ENCODE data around the gene AVEN.
"Not testable (repeated sequence)": the region's sequence is repeated elsewhere in the genome, so short reads cannot be mapped to it uniquely, and the experiment has no call there.

The AVEN gene

GRCh38 chr15:34018021-34018645 lies 20.9 kb downstream of the AVEN start:
- Mint-ChIP-seq H3K4me1 (peaks cover 13% of the 10 kb centered on the region), H3K9me3 (no peaks in the 10 kb centered on the region), H3K4me3 (peak overlapping the region; percentile 48), H3K27ac (peak overlapping the region; percentile 82), H3K36me3 (no peaks in the 10 kb centered on the region)
- ATAC-seq (peak; percentile 71), DNase-seq (ENCODE audit: low spot score in 2 of 2) (peak in 1 of 2 donors; percentile 61)

GRCh38 chr15:34014556-34014955 lies 24.4 kb downstream of the AVEN start:
- ATAC-seq (no peak), DNase-seq (ENCODE audit: low spot score in 2 of 2) (no peak)
- Mint-ChIP-seq H3K9me3 (no peaks in the 10 kb centered on the region), H3K4me3 (no peak overlapping the region), H3K27ac (no peak overlapping the region), H3K4me1 (peaks cover 13% of the 10 kb centered on the region), H3K36me3 (no peaks in the 10 kb centered on the region)

GRCh38 chr15:34013746-34014145 lies 25.3 kb downstream of the AVEN start:
- Mint-ChIP-seq H3K9me3 (no peaks in the 10 kb centered on the region), H3K4me1 (peaks cover 13% of the 10 kb centered on the region), H3K36me3 (no peaks in the 10 kb centered on the region), H3K27ac (no peak overlapping the region), H3K4me3 (no peak overlapping the region)
- no peak for ATAC-seq
- DNase-seq (ENCODE audit: low spot score in 2 of 2): no peak

DNA sequence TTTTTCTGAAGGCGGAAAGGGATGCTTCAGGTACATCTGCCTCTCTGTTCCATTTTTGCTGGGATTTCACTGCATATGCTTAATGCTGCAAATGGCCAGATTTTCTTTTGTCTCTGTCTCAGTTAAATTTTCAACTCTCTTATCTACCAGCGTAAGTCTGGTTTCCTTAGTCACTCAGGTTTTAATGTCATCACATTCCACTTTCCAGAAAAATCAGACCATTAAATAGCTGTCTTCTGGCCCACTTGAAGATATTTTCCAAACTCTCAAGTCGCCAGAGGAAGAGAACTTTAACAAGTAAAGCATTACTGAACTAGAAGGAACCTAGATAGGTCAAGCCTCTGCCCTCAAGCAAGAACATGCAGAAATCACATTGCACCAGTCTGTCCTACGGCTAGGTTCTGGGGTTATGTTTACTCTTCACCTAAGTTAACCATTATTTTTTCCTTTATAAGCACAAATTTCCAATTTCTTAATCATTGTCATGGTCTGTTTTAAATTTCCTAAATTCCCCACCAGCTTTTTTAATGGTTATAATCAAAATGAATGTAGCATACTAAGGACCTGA lies 26.5 kb downstream of the AVEN start:
- no peak for ATAC-seq
- DNase-seq (ENCODE audit: low spot score in 2 of 2): no peak
- no peak overlapping the region for H3K4me3 Mint-ChIP-seq
- peaks cover 6% of the 10 kb centered on the region for H3K4me1 Mint-ChIP-seq
- no peaks in the 10 kb centered on the region for H3K9me3 Mint-ChIP-seq
- no peak overlapping the region for H3K27ac Mint-ChIP-seq
- no peaks in the 10 kb centered on the region for H3K36me3 Mint-ChIP-seq

GRCh38 chr15:34011481-34011880 lies 27.5 kb downstream of the AVEN start:
- Mint-ChIP-seq H3K4me1 (no peaks in the 10 kb centered on the region), H3K9me3 (no peaks in the 10 kb centered on the region), H3K36me3 (no peaks in the 10 kb centered on the region), H3K4me3 (no peak overlapping the region), H3K27ac (no peak overlapping the region)
- DNase-seq (ENCODE audit: low spot score in 2 of 2): no peak
- ATAC-seq: no peak

- H3K9me3 Mint-ChIP-seq: no peaks in the 10 kb centered on the region
- H3K36me3 Mint-ChIP-seq: no peaks in the 10 kb centered on the region
- no peak overlapping the region for H3K4me3 Mint-ChIP-seq
- ATAC-seq (no peak), DNase-seq (ENCODE audit: low spot score in 2 of 2) (no peak)
- no peak overlapping the region for H3K27ac Mint-ChIP-seq
- no peaks in the 10 kb centered on the region for H3K4me1 Mint-ChIP-seq
These were observed 28.1 kb downstream of the AVEN start for GRCh38 chr15:34010921-34011320.

DNA sequence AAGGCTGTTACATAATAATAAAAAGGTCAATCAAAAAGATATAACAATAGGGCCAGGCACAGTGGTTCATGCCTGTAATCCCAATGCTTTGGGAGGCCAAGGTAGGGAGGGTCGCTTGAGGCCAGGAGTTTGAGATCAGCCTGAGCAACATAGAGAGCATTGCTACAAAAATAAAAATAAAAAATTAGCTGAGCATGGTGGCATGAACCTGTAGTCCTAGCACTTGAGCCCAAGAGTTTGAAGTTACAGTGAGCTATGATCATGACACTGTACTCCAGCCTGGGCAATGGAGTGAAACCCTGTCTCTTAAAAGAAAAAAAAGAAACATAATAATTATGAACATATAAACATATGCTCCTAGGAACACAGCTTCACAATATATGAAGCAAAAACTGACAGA lies 29.3 kb downstream of the AVEN start:
- Mint-ChIP-seq H3K4me1 (no peaks in the 10 kb centered on the region), H3K27ac (no peak overlapping the region), H3K9me3 (no peaks in the 10 kb centered on the region), H3K4me3 (no peak overlapping the region), H3K36me3 (no peaks in the 10 kb centered on the region)
- DNase-seq (ENCODE audit: low spot score in 2 of 2): no peak
- no peak for ATAC-seq

DNA sequence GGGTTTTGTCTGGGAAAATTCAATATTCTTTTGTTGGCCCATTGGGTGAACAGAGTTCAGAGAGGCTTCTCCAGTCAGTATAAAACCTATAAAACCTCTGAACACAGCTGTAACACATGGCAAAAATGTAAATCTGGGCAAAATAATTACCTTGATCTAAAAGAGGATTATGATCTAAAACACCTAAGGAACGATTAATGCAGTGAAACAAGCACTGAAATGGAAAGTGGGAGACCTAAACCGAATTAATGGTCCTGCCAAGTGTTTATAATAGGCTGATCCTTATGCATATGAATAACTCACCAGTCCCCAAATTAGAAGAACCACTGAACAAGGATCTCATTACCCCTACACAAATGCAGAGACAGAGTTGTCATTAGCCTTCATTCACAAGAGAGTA lies 32.6 kb downstream of the AVEN start:
- H3K27ac Mint-ChIP-seq: no peak overlapping the region
- no peaks in the 10 kb centered on the region for H3K9me3 Mint-ChIP-seq
- no peaks in the 10 kb centered on the region for H3K36me3 Mint-ChIP-seq
- DNase-seq (ENCODE audit: low spot score in 2 of 2): no peak
- H3K4me1 Mint-ChIP-seq: no peaks in the 10 kb centered on the region
- H3K4me3 Mint-ChIP-seq: no peak overlapping the region
- no peak for ATAC-seq

DNA sequence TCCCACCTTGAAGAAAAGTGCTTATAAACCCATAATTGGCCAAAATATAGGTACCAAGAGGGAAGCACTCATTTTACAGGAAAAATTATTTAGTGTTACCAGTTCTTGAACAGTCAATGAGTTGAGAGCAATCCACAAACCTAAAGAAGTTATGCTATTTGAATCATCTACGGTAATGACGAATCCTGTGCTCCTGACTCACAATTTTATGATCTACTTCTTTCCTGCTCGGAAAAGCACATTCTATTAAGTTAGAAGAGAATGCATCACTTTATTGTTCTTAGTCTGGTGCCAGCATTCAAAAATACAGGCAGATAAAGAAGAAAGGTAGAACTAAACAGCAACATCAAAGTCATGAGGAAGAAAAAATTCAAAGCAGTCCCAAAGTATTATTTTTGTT lies 37.5 kb downstream of the AVEN start:
- no peaks in the 10 kb centered on the region for H3K9me3 Mint-ChIP-seq
- no peak overlapping the region for H3K4me3 Mint-ChIP-seq
- no peak overlapping the region for H3K27ac Mint-ChIP-seq
- H3K4me1 Mint-ChIP-seq: no peaks in the 10 kb centered on the region
- no peaks in the 10 kb centered on the region for H3K36me3 Mint-ChIP-seq
- DNase-seq (ENCODE audit: low spot score in 2 of 2) (no peak), ATAC-seq (no peak)

DNA sequence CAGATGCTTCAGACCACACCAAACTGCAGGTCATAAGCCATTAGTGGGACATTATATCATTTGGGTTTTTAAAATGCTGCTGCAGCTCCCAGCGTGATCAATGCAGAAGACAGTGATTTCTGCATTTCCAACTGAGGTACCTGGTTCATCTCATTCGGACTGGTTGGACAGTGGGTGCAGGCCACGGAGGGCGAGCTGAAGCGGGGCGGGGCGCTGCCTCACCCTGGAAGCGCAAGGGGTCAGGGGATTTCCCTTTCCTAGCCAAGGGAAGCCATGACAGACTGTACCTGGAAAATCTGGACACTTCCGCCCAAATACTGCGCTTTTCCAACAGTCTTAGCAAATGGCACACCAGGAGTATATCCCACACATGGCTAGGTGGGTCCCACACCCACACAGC lies 43.3 kb downstream of the AVEN start:
- DNase-seq (ENCODE audit: low spot score in 2 of 2); H3K27ac Mint-ChIP-seq; ATAC-seq; H3K4me3 Mint-ChIP-seq; H3K9me3 Mint-ChIP-seq; H3K4me1 Mint-ChIP-seq; H3K36me3 Mint-ChIP-seq: not testable (repeated sequence)

DNA sequence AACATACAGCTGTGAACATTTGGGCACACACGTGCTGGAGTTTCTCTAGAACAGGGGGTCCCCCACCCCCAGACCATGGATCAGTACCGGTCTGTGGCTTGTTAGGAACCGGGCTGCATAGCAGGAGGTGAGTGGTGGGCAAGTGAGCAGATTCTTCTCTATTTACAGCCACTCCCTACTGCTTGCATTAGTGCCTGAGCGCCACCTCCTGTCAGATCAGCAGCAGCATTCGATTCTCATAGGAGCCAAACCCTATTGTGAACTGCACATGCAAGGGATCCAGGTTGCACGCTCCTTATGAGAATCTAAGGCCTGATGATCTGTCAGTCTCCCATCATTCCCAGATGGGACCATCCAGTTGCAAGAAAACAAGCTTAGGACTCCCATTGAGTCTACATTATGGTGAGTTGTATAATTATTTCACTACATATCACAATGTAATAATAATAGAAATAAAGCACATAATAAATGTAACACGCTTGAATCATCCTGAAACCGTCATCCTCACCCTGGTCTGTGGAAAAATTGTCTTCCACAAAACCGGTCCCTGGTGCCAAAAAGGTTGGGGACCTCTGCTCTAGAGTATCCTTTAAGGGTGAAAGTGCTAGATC lies 44.9 kb downstream of the AVEN start:
- H3K27ac Mint-ChIP-seq: no peak overlapping the region
- H3K9me3 Mint-ChIP-seq: no peaks in the 10 kb centered on the region
- no peak overlapping the region for H3K4me3 Mint-ChIP-seq
- no peak for ATAC-seq
- peaks cover 6% of the 10 kb centered on the region for H3K4me1 Mint-ChIP-seq
- no peaks in the 10 kb centered on the region for H3K36me3 Mint-ChIP-seq
- no peak for DNase-seq (ENCODE audit: low spot score in 2 of 2)

GRCh38 chr15:33988384-33988783 lies 50.6 kb downstream of the AVEN start:
- Mint-ChIP-seq H3K9me3 (no peaks in the 10 kb centered on the region), H3K36me3 (no peaks in the 10 kb centered on the region), H3K4me1 (peaks cover 6% of the 10 kb centered on the region), H3K4me3 (no peak overlapping the region), H3K27ac (no peak overlapping the region)
- ATAC-seq: no peak
- DNase-seq (ENCODE audit: low spot score in 2 of 2): no peak

- Mint-ChIP-seq H3K9me3 (no peaks in the 10 kb centered on the region), H3K4me1 (peaks cover 11% of the 10 kb centered on the region), H3K4me3 (no peak overlapping the region), H3K36me3 (no peaks in the 10 kb centered on the region), H3K27ac (no peak overlapping the region)
- no peak for DNase-seq (ENCODE audit: low spot score in 2 of 2)
- ATAC-seq: no peak
These were observed 51.6 kb downstream of the AVEN start for GRCh38 chr15:33987444-33987843.

DNA sequence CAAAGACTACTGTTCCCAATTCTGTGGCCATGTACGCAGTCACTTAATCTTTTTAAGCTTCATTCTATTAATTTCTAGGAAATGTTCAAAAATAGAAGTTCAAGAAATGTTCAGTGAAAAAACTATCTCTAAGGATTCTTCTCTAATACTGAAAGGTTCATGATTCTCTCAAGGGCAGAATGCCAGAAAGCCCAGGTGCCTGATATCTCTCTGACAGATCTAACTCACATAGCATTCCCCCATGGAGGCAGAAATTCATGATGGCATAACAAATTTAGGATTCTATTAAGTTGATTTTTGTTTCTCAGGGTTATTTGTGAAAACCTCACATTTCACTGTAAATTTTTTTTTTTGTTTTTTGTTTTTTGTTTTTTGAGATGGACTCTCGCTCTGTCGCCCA lies 53.3 kb downstream of the AVEN start:
- ATAC-seq (no peak), DNase-seq (ENCODE audit: low spot score in 2 of 2) (no peak)
- H3K27ac Mint-ChIP-seq: no peak overlapping the region
- H3K9me3 Mint-ChIP-seq: no peaks in the 10 kb centered on the region
- H3K4me1 Mint-ChIP-seq: peaks cover 5% of the 10 kb centered on the region
- H3K4me3 Mint-ChIP-seq: no peak overlapping the region
- no peaks in the 10 kb centered on the region for H3K36me3 Mint-ChIP-seq

DNA sequence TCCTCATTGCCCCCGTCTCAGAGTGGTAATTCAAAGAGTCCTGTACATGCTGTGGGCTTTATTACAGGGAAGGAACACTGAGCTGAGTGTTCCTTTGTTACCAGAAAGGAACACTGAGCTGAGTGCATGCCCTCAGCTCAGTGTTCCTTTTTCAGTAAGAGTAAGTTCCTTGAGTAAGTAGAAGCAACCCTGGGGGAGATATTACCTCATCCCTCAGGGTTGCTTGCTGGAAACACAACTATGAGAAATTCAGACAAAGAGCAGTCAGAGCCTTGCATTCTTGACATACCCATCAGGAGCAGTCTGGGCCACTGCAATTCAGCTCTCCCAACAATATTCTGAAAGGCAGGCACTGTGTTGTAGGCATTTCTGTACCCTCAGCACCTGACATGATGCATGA lies 53.7 kb downstream of the AVEN start:
- no peak overlapping the region for H3K4me3 Mint-ChIP-seq
- peaks cover 5% of the 10 kb centered on the region for H3K4me1 Mint-ChIP-seq
- DNase-seq (ENCODE audit: low spot score in 2 of 2): no peak
- H3K36me3 Mint-ChIP-seq: no peaks in the 10 kb centered on the region
- no peak overlapping the region for H3K27ac Mint-ChIP-seq
- ATAC-seq: no peak
- no peaks in the 10 kb centered on the region for H3K9me3 Mint-ChIP-seq

- no peaks in the 10 kb centered on the region for H3K36me3 Mint-ChIP-seq
- H3K4me3 Mint-ChIP-seq: no peak overlapping the region
- ATAC-seq: no peak
- H3K4me1 Mint-ChIP-seq: peaks cover 5% of the 10 kb centered on the region
- no peaks in the 10 kb centered on the region for H3K9me3 Mint-ChIP-seq
- no peak for DNase-seq (ENCODE audit: low spot score in 2 of 2)
- H3K27ac Mint-ChIP-seq: no peak overlapping the region
These were observed 56.5 kb downstream of the AVEN start for GRCh38 chr15:33982516-33982915.
